ENCODE measurements around the gene TECTA.

The TECTA gene

GRCh38 chr11:121067962-121068647 is 32.9 kb upstream of the TECTA start:
- H3K27ac ChIP-seq (ENCODE audit: insufficient read depth, low read depth, low read length, poor library complexity, severe bottlenecking): no peak overlapping the region
- WGBS, 2 experiments: 92 to 94% methylated on average over 6 of the region's 6 CpGs
- H3K36me3 ChIP-seq (ENCODE audit: control insufficient read depth, insufficient read depth, low read length): peaks cover 5% of the 10 kb centered on the region
- H3K27me3 ChIP-seq (ENCODE audit: control insufficient read depth, insufficient read depth, low read length, poor library complexity, severe bottlenecking): no peaks in the 10 kb centered on the region
- peaks cover 5% of the 10 kb centered on the region for H3K4me1 ChIP-seq (ENCODE audit: control insufficient read depth, insufficient read depth, low read length)
- no peaks in the 10 kb centered on the region for H3K9me3 ChIP-seq (ENCODE audit: control insufficient read depth, low read length)
- H3K4me3 ChIP-seq (ENCODE audit: insufficient read depth, low read depth, low read length): no peak overlapping the region

GRCh38 chr11:121068787-121069186 is 32.3 kb upstream of the TECTA start:
- Histone ChIP-seq H3K27me3 (ENCODE audit: control insufficient read depth, insufficient read depth, low read length, poor library complexity, severe bottlenecking) (no peaks in the 10 kb centered on the region), H3K27ac (ENCODE audit: insufficient read depth, low read depth, low read length, poor library complexity, severe bottlenecking) (no peak overlapping the region), H3K9me3 (ENCODE audit: control insufficient read depth, low read length) (no peaks in the 10 kb centered on the region), H3K36me3 (ENCODE audit: control insufficient read depth, insufficient read depth, low read length) (peaks cover 5% of the 10 kb centered on the region), H3K4me3 (ENCODE audit: insufficient read depth, low read depth, low read length) (no peak overlapping the region), H3K4me1 (ENCODE audit: control insufficient read depth, insufficient read depth, low read length) (peaks cover 5% of the 10 kb centered on the region)
- WGBS, 2 experiments: 92 to 97% methylated on average over 6 of the region's 6 CpGs

- H3K4me1 ChIP-seq (ENCODE audit: control insufficient read depth, insufficient read depth, low read length): peaks cover 5% of the 10 kb centered on the region
- no peaks in the 10 kb centered on the region for H3K9me3 ChIP-seq (ENCODE audit: control insufficient read depth, low read length)
- H3K27me3 ChIP-seq (ENCODE audit: control insufficient read depth, insufficient read depth, low read length, poor library complexity, severe bottlenecking): no peaks in the 10 kb centered on the region
- H3K36me3 ChIP-seq (ENCODE audit: control insufficient read depth, insufficient read depth, low read length): peaks cover 5% of the 10 kb centered on the region
- H3K27ac ChIP-seq (ENCODE audit: insufficient read depth, low read depth, low read length, poor library complexity, severe bottlenecking): peak overlapping the region; percentile 68
- 79 to 80% methylated on average over 2 of the region's 2 CpGs for WGBS, 2 experiments
- no peak overlapping the region for H3K4me3 ChIP-seq (ENCODE audit: insufficient read depth, low read depth, low read length)
These were observed 29.8 kb upstream of the TECTA start for GRCh38 chr11:121070951-121071845.

GRCh38 chr11:121071846-121072450 is 29.1 kb upstream of the TECTA start:
- Histone ChIP-seq H3K4me1 (ENCODE audit: control insufficient read depth, insufficient read depth, low read length) (peaks cover 5% of the 10 kb centered on the region), H3K9me3 (ENCODE audit: control insufficient read depth, low read length) (no peaks in the 10 kb centered on the region), H3K36me3 (ENCODE audit: control insufficient read depth, insufficient read depth, low read length) (peaks cover 5% of the 10 kb centered on the region), H3K27ac (ENCODE audit: insufficient read depth, low read depth, low read length, poor library complexity, severe bottlenecking) (peak overlapping the region; percentile 68), H3K27me3 (ENCODE audit: control insufficient read depth, insufficient read depth, low read length, poor library complexity, severe bottlenecking) (no peaks in the 10 kb centered on the region), H3K4me3 (ENCODE audit: insufficient read depth, low read depth, low read length) (no peak overlapping the region)
- 14 to 20% methylated on average over 4 of the region's 5 CpGs for WGBS, 2 experiments

GRCh38 chr11:121081321-121081720 is 19.7 kb upstream of the TECTA start:
- Histone ChIP-seq H3K4me3 (ENCODE audit: insufficient read depth, low read depth, low read length) (no peak overlapping the region), H3K27me3 (ENCODE audit: control insufficient read depth, insufficient read depth, low read length, poor library complexity, severe bottlenecking) (no peaks in the 10 kb centered on the region), H3K27ac (ENCODE audit: insufficient read depth, low read depth, low read length, poor library complexity, severe bottlenecking) (no peak overlapping the region), H3K36me3 (ENCODE audit: control insufficient read depth, insufficient read depth, low read length) (no peaks in the 10 kb centered on the region), H3K9me3 (ENCODE audit: control insufficient read depth, low read length) (no peaks in the 10 kb centered on the region), H3K4me1 (ENCODE audit: control insufficient read depth, insufficient read depth, low read length) (no peaks in the 10 kb centered on the region)
- 92 to 93% methylated on average over 2 to 3 of the region's 3 CpGs for WGBS, 2 experiments

- H3K27ac ChIP-seq (ENCODE audit: insufficient read depth, low read depth, low read length, poor library complexity, severe bottlenecking): no peak overlapping the region
- no peaks in the 10 kb centered on the region for H3K27me3 ChIP-seq (ENCODE audit: control insufficient read depth, insufficient read depth, low read length, poor library complexity, severe bottlenecking)
- H3K9me3 ChIP-seq (ENCODE audit: control insufficient read depth, low read length): no peaks in the 10 kb centered on the region
- no peaks in the 10 kb centered on the region for H3K36me3 ChIP-seq (ENCODE audit: control insufficient read depth, insufficient read depth, low read length)
- no peak overlapping the region for H3K4me3 ChIP-seq (ENCODE audit: insufficient read depth, low read depth, low read length)
- no peaks in the 10 kb centered on the region for H3K4me1 ChIP-seq (ENCODE audit: control insufficient read depth, insufficient read depth, low read length)
- 92 to 100% methylated on average over 1 of the region's 1 CpG for WGBS, 2 experiments
These were observed 18.8 kb upstream of the TECTA start for GRCh38 chr11:121082219-121082618.

GRCh38 chr11:121082670-121083069 is 18.4 kb upstream of the TECTA start:
- 83 to 92% methylated on average over 1 of the region's 1 CpG for WGBS, 2 experiments

GRCh38 chr11:121086866-121087265 is 14.2 kb upstream of the TECTA start:
- H3K27me3 ChIP-seq (ENCODE audit: control insufficient read depth, insufficient read depth, low read length, poor library complexity, severe bottlenecking): no peaks in the 10 kb centered on the region
- H3K4me1 ChIP-seq (ENCODE audit: control insufficient read depth, insufficient read depth, low read length): no peaks in the 10 kb centered on the region
- H3K4me3 ChIP-seq (ENCODE audit: insufficient read depth, low read depth, low read length): no peak overlapping the region
- no peaks in the 10 kb centered on the region for H3K36me3 ChIP-seq (ENCODE audit: control insufficient read depth, insufficient read depth, low read length)
- no peaks in the 10 kb centered on the region for H3K9me3 ChIP-seq (ENCODE audit: control insufficient read depth, low read length)
- no peak overlapping the region for H3K27ac ChIP-seq (ENCODE audit: insufficient read depth, low read depth, low read length, poor library complexity, severe bottlenecking)
- WGBS, 2 experiments: 95 to 99% methylated on average over 4 of the region's 4 CpGs

More at GRCh38 chr11:121082670-121083069, 18.4 kb upstream of the TECTA start:
- no peak overlapping the region for H3K27ac ChIP-seq (ENCODE audit: insufficient read depth, low read depth, low read length, poor library complexity, severe bottlenecking)
- H3K4me3 ChIP-seq (ENCODE audit: insufficient read depth, low read depth, low read length): no peak overlapping the region
- no peaks in the 10 kb centered on the region for H3K27me3 ChIP-seq (ENCODE audit: control insufficient read depth, insufficient read depth, low read length, poor library complexity, severe bottlenecking)
- no peaks in the 10 kb centered on the region for H3K4me1 ChIP-seq (ENCODE audit: control insufficient read depth, insufficient read depth, low read length)
- no peaks in the 10 kb centered on the region for H3K9me3 ChIP-seq (ENCODE audit: control insufficient read depth, low read length)
- no peaks in the 10 kb centered on the region for H3K36me3 ChIP-seq (ENCODE audit: control insufficient read depth, insufficient read depth, low read length)

- Histone ChIP-seq H3K36me3 (ENCODE audit: control insufficient read depth, insufficient read depth, low read length) (no peaks in the 10 kb centered on the region), H3K27ac (ENCODE audit: insufficient read depth, low read depth, low read length, poor library complexity, severe bottlenecking) (no peak overlapping the region), H3K27me3 (ENCODE audit: control insufficient read depth, insufficient read depth, low read length, poor library complexity, severe bottlenecking) (no peaks in the 10 kb centered on the region), H3K4me1 (ENCODE audit: control insufficient read depth, insufficient read depth, low read length) (no peaks in the 10 kb centered on the region), H3K9me3 (ENCODE audit: control insufficient read depth, low read length) (no peaks in the 10 kb centered on the region), H3K4me3 (ENCODE audit: insufficient read depth, low read depth, low read length) (no peak overlapping the region)
- 90 to 100% methylated on average over 1 of the region's 1 CpG for WGBS, 2 experiments
These were observed 11.5 kb upstream of the TECTA start for GRCh38 chr11:121089566-121089965.

GRCh38 chr11:121090145-121090721 is 10.8 kb upstream of the TECTA start:
- no peaks in the 10 kb centered on the region for H3K4me1 ChIP-seq (ENCODE audit: control insufficient read depth, insufficient read depth, low read length)
- no peaks in the 10 kb centered on the region for H3K27me3 ChIP-seq (ENCODE audit: control insufficient read depth, insufficient read depth, low read length, poor library complexity, severe bottlenecking)
- H3K4me3 ChIP-seq (ENCODE audit: insufficient read depth, low read depth, low read length): no peak overlapping the region
- 94 to 95% methylated on average over 4 of the region's 5 CpGs for WGBS, 2 experiments
- no peaks in the 10 kb centered on the region for H3K9me3 ChIP-seq (ENCODE audit: control insufficient read depth, low read length)
- H3K36me3 ChIP-seq (ENCODE audit: control insufficient read depth, insufficient read depth, low read length): no peaks in the 10 kb centered on the region
- no peak overlapping the region for H3K27ac ChIP-seq (ENCODE audit: insufficient read depth, low read depth, low read length, poor library complexity, severe bottlenecking)
